H1 (cell line): ENCODE data around the gene PTCHD4. TPM values are rescaled to one million over a fixed set of nuclear protein-coding genes. Genes with fewer than 3 reads are reported as not detected.

ENCODE experiments used
- CTCF ChIA-PET: fragments of 300-600 bp; sonication (Branson Sonifier 250); formaldehyde crosslinking; loops from one replicate; lab custom pipeline; 2021; ENCODE audit not compliant: partially characterized antibody; lab: Charles Lee
- POLR2A ChIA-PET: fragments of 300-600 bp; sonication (Branson Sonifier 250); formaldehyde crosslinking; loops from one replicate; lab custom pipeline; 2021; ENCODE audit warnings: inconsistent platforms; ENCODE audit not compliant: partially characterized antibody; lab: Charles Lee
- DNase-seq, 2 experiments: peaks; one replicate each; pipeline versions ENCODE4 v3.0.0 to v3.0.0-alpha.2; 2010 to 2022; ENCODE audit warnings: low spot score in 2 of 2, low read depth in 1 of 2, mixed read lengths in 1 of 2
- FAIRE-seq: peaks from 2 replicates; lab custom pipeline; 2011; peaks lifted over from hg19 to GRCh38; lab: Jason Lieb, UNC
- H2AFZ ChIP-seq: 2 replicates; pipeline ENCODE4 v1.8.1; 2012; ENCODE audit warnings: low read length, inconsistent platforms
- H2AK5ac ChIP-seq: 2 replicates; pipeline ENCODE4 v1.6.1; 2013; ENCODE audit warnings: low read depth, low read length
- H2BK120ac ChIP-seq: replicated peaks from 2 replicates; pipeline ENCODE3; 2013; ENCODE audit warnings: low read depth, low read length, inconsistent platforms
- H2BK12ac ChIP-seq: 2 replicates; pipeline ENCODE4 v1.6.1; 2013; ENCODE audit warnings: low read depth, low read length
- H2BK15ac ChIP-seq: 2 replicates; pipeline ENCODE4 v1.6.1; 2013; ENCODE audit warnings: low read length
- H2BK20ac ChIP-seq: 2 replicates; pipeline ENCODE4 v1.6.1; 2013; ENCODE audit warnings: low read length
- H2BK5ac ChIP-seq: 2 replicates; pipeline ENCODE4 v1.6.1; 2013; ENCODE audit warnings: low read depth, low read length
- H3K14ac ChIP-seq: 2 replicates; pipeline ENCODE4 v1.6.1; 2013; ENCODE audit warnings: inconsistent platforms; ENCODE audit not compliant: insufficient read length
- H3K18ac ChIP-seq: 2 replicates; pipeline ENCODE4 v1.6.1; 2013; ENCODE audit warnings: low read length; ENCODE audit errors: extremely low read depth
- H3K23ac ChIP-seq: 2 replicates; pipeline ENCODE4 v1.6.1; 2013; ENCODE audit warnings: inconsistent platforms; ENCODE audit not compliant: insufficient read length
- H3K23me2 ChIP-seq: 2 replicates; pipeline ENCODE4 v1.6.1; 2013; ENCODE audit warnings: low read depth, low read length
- H3K27ac ChIP-seq: 2 replicates; pipeline ENCODE4 v1.6.1; 2011; ENCODE audit warnings: low read depth, low read length, inconsistent platforms
- H3K27me3 ChIP-seq, 4 experiments: replicated peaks in 1 of 4; 1 replicate in 1 of 4; 2 replicates in 3 of 4; pipeline versions ENCODE4 v1.6.1 to v1.8.1; 2011 to 2013; ENCODE audit warnings: low read length in 3 of 4, mild to moderate bottlenecking in 3 of 4, inconsistent platforms in 2 of 4, mixed read lengths in 2 of 4, moderate library complexity in 1 of 4; ENCODE audit not compliant: control insufficient read depth in 3 of 4, insufficient read depth in 3 of 4; ENCODE audit errors: extremely low read depth in 1 of 4
- H3K36me3 ChIP-seq, 4 experiments: 2 replicates each; pipeline versions ENCODE4 v1.6.1 to v1.8.1; 2011 to 2013; ENCODE audit warnings: mild to moderate bottlenecking in 4 of 4, low read length in 3 of 4, moderate library complexity in 2 of 4, control low read depth in 1 of 4, inconsistent platforms in 1 of 4; ENCODE audit not compliant: insufficient read depth in 4 of 4, control insufficient read depth in 2 of 4
- H3K4ac ChIP-seq: replicated peaks from 2 replicates; pipeline ENCODE3; 2013; ENCODE audit warnings: low read length, low read depth, mixed read lengths, inconsistent platforms; ENCODE audit not compliant: insufficient read length
- H3K4me1 ChIP-seq, 4 experiments: replicated peaks in 1 of 4; 1 replicate in 1 of 4; 2 replicates in 3 of 4; pipeline versions ENCODE4 v1.6.1 to v1.8.1; 2011 to 2013; ENCODE audit warnings: low read length in 3 of 4, inconsistent platforms in 2 of 4, mixed read lengths in 1 of 4; ENCODE audit not compliant: insufficient read depth in 4 of 4, control insufficient read depth in 3 of 4
- H3K4me2 ChIP-seq, 2 experiments: 2 replicates each; pipeline versions ENCODE4 v1.6.1 to v1.8.1; 2011 to 2013; ENCODE audit warnings: low read depth in 2 of 2, low read length in 2 of 2, control low read depth in 1 of 2, inconsistent platforms in 1 of 2, mild to moderate bottlenecking in 1 of 2; ENCODE audit not compliant: insufficient read depth in 1 of 2
- H3K4me3 ChIP-seq, 4 experiments: fragments of 200-600, 300-600 bp in 1 of 4; sonication (generic), shearing (Covaris generic), sonication (Bioruptor Twin) in 1 of 4; 2 replicates each; pipeline versions ENCODE4 v1.5.1 to v1.8.1; 2011 to 2016; ENCODE audit warnings: low read length in 4 of 4, low read depth in 3 of 4, control low read depth in 2 of 4, inconsistent platforms in 2 of 4, mild to moderate bottlenecking in 2 of 4, mixed read lengths in 1 of 4, moderate library complexity in 1 of 4; ENCODE audit not compliant: insufficient read depth in 2 of 4; ENCODE audit errors: extremely low read depth in 1 of 4
- H3K56ac ChIP-seq: replicated peaks from 2 replicates; pipeline ENCODE3; 2013; ENCODE audit warnings: low read depth, mild to moderate bottlenecking, mixed read lengths, low read length, inconsistent platforms; ENCODE audit not compliant: insufficient read length
- H3K79me1 ChIP-seq: 2 replicates; pipeline ENCODE4 v1.6.1; 2013; ENCODE audit warnings: low read depth, low read length, control low read depth
- H3K79me2 ChIP-seq, 2 experiments: 2 replicates each; pipeline versions ENCODE4 v1.6.1 to v1.8.1; 2012 to 2013; ENCODE audit warnings: low read length in 2 of 2, mild to moderate bottlenecking in 2 of 2, inconsistent platforms in 1 of 2; ENCODE audit not compliant: insufficient read depth in 2 of 2, control insufficient read depth in 1 of 2
- H3K9ac ChIP-seq, 4 experiments: replicated peaks in 1 of 4; 1 replicate in 1 of 4; 2 replicates in 3 of 4; pipeline versions ENCODE4 v1.6.1 to v1.8.1; 2011 to 2013; ENCODE audit warnings: low read depth in 3 of 4, low read length in 3 of 4, control low read depth in 2 of 4, mild to moderate bottlenecking in 2 of 4, moderate library complexity in 2 of 4, inconsistent platforms in 1 of 4; ENCODE audit errors: extremely low read depth in 1 of 4
- H3K9me3 ChIP-seq, 2 experiments: 2 replicates each; pipeline versions ENCODE4 v1.6.1 to v1.8.1; 2012 to 2013; ENCODE audit warnings: mild to moderate bottlenecking in 2 of 2, moderate library complexity in 2 of 2, control low read depth in 1 of 2, inconsistent platforms in 1 of 2, low read depth in 1 of 2, low read length in 1 of 2, mixed read lengths in 1 of 2; ENCODE audit not compliant: insufficient read depth in 2 of 2
- H4K20me1 ChIP-seq, 2 experiments: replicated peaks in 1 of 2; 2 replicates each; pipeline versions ENCODE3 to v1.8.1; 2011 to 2013; ENCODE audit warnings: inconsistent platforms in 2 of 2, low read length in 2 of 2, mild to moderate bottlenecking in 1 of 2; ENCODE audit not compliant: insufficient read depth in 2 of 2, control insufficient read depth in 1 of 2
- H4K5ac ChIP-seq: 2 replicates; pipeline ENCODE4 v1.6.1; 2013; ENCODE audit warnings: low read length, low read depth, mixed read lengths, inconsistent platforms; ENCODE audit not compliant: insufficient read length
- H4K8ac ChIP-seq: 2 replicates; pipeline ENCODE4 v1.8.0; 2013; ENCODE audit warnings: mild to moderate bottlenecking, moderate library complexity, low read length, inconsistent platforms; ENCODE audit not compliant: insufficient read depth; ENCODE audit errors: extremely low read depth
- H4K91ac ChIP-seq: replicated peaks from 2 replicates; pipeline ENCODE3; 2013; ENCODE audit warnings: low read length, mixed read lengths, inconsistent platforms; ENCODE audit not compliant: insufficient read length
- BRCA1 ChIP-seq: IDR thresholded peaks from 2 replicates; pipeline ENCODE4 v1.6.1; 2012; ENCODE audit warnings: low read depth, low read length, improper control_type of control experiment
- KDM4A ChIP-seq: IDR thresholded peaks from one replicate; pipeline ENCODE4 v1.7.1; 2012; ENCODE audit warnings: low read depth, mild to moderate bottlenecking, moderate library complexity, low read length, inconsistent platforms; ENCODE audit not compliant: severe bottlenecking
- KDM5A ChIP-seq: fragments of 200-600 bp; IDR thresholded peaks from 2 replicates; pipeline ENCODE4 v1.7.1; 2012; ENCODE audit warnings: mild to moderate bottlenecking, low read length, inconsistent platforms, mixed read lengths
- NRF1 ChIP-seq: IDR thresholded peaks from 2 replicates; pipeline ENCODE4 v1.6.1; 2011; ENCODE audit warnings: mild to moderate bottlenecking, low read depth, low read length, improper control_type of control experiment
- RFX5 ChIP-seq: IDR thresholded peaks from 2 replicates; pipeline ENCODE4 v1.6.1; 2011; ENCODE audit warnings: low read depth, low read length, improper control_type of control experiment, borderline replicate concordance
- SP4 ChIP-seq: IDR thresholded peaks from 2 replicates; pipeline ENCODE4 v1.6.1; 2012; ENCODE audit warnings: low read length, inconsistent platforms
- TAF7 ChIP-seq: optimal IDR thresholded peaks from 2 replicates; pipeline ENCODE3; 2011; ENCODE audit warnings: low read depth, mild to moderate bottlenecking, inconsistent platforms, low read length, moderate library complexity, borderline replicate concordance
- WGBS, 2 experiments: shearing (Covaris generic) in 1 of 2; methylation state at CpG; one replicate each; pipeline versions ENCODE4 v1.1.6 to v1.1.7; 2013 to 2015; ENCODE audit warnings: low lambda C conversion rate in 2 of 2, mixed read lengths in 2 of 2, inconsistent platforms in 1 of 2, low coverage in 1 of 2, missing lambda C conversion rate in 1 of 2; ENCODE audit not compliant: insufficient replicate concordance in 2 of 2, insufficient coverage in 1 of 2, insufficient read length in 1 of 2; ENCODE audit errors: extremely low coverage in 1 of 2, missing lambda C conversion rate in 1 of 2; 5-methylcytosine and 5-hydroxymethylcytosine counted together
- polyA plus RNA-seq, 7 experiments: library from polyadenylated mRNA; depleted of rRNA in 3 of 7; stranded (reverse) in 5 of 7; unstranded in 2 of 7; fragments of >200 nt in 5 of 7; fragments of 200-250 nt in 2 of 7; gene quantifications; 1 replicate in 5 of 7; 2 replicates in 1 of 7; 4 replicates in 1 of 7; pipeline versions ENCODE4 v1.2.1 to v1.2.3, GENCODE V29; 2011 to 2013; ENCODE audit warnings: missing spikeins in 2 of 7, mixed read lengths in 2 of 7
- total RNA-seq: library from RNA; stranded (reverse); fragmentation: NEBNext Ultra II Directional; extraction: Animal tissue kit (Norgen Biotek cat#: 25700); gene quantifications from 2 replicates; pipeline ENCODE4 v1.2.1, GENCODE V29; 2021
- TF ChIP-seq, protein P1 (sequence below): IDR thresholded peaks from 2 replicates; pipeline ENCODE4 v1.6.1; 2011; ENCODE audit warnings: low read depth, mild to moderate bottlenecking, low read length; ENCODE audit not compliant: insufficient read depth
- TF ChIP-seq, protein P2 (sequence below): IDR thresholded peaks from 2 replicates; pipeline ENCODE4 v1.6.1; 2012; ENCODE audit warnings: inconsistent platforms
- TF ChIP-seq, protein P3 (sequence below): IDR thresholded peaks from 2 replicates; pipeline ENCODE4 v1.6.1; 2012; ENCODE audit warnings: low read length, inconsistent platforms

The PTCHD4 gene
- total and polyA plus RNA-seq, 2 of the 8 experiments (the other 6 are each of a cell fraction or from before 2014, with no cell fraction given): 0.17 to 0.37 TPM

DNA sequence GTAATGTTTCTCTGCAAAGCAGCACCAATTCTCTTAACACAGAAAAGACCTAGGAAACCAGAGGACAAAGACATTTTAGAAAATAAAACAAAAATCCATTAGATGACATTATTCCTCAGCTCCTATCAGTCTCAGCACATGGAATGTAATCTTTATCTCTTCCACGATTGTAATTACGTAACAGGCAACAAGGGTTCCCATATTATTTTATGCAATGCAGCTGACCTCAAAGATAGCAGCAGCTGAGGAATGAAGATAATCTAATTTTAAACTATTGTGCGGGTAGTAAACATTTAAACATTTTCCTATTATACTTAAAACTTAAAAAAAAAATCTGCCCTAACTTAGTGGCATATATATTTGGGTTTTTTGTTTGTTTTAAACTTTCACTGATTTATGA, 33.0 kb upstream of the PTCHD4 start:
- Histone ChIP-seq H3K23me2 (no peaks in the 10 kb centered on the region; the same call in 1 of the 2 replicates), H3K4me1 (no peaks in the 10 kb centered on the region; a peak in 1 of 7 replicates), H2BK120ac (no peak overlapping the region), H2BK5ac (no peak overlapping the region), H4K91ac (no peak overlapping the region), H3K18ac (no peak overlapping the region), H4K5ac (no peak overlapping the region), H4K8ac (no peak overlapping the region), H2BK15ac (no peak overlapping the region), H3K79me1 (no peaks in the 10 kb centered on the region), H3K9ac (no peak overlapping the region), H2AFZ (0 out of 2 replicates have a peak overlapping the region, but pooled peaks have one; percentile 33), H2BK12ac (no peak overlapping the region), H3K36me3 (no peaks in the 10 kb centered on the region), H3K4me2 (no peak overlapping the region), H4K20me1 (no peaks in the 10 kb centered on the region), H3K4me3 (no peak overlapping the region), H3K79me2 (no peaks in the 10 kb centered on the region), H3K14ac (no peak overlapping the region), H3K23ac (no peak overlapping the region), H3K56ac (no peak overlapping the region), H3K27me3 (no peaks in the 10 kb centered on the region), H2AK5ac (no peak overlapping the region), H2BK20ac (no peak overlapping the region)
- 93% methylated on average over 3 of the region's 3 CpGs; no CpG with 5 or more reads in 1 of the 2 experiments for WGBS, 2 experiments
- FAIRE-seq (no peak), DNase-seq (no peak)
- POLR2A ChIA-PET: no interaction called here
- TF ChIP-seq KDM5A: no peak
- TF ChIP-seq, protein P1, sequence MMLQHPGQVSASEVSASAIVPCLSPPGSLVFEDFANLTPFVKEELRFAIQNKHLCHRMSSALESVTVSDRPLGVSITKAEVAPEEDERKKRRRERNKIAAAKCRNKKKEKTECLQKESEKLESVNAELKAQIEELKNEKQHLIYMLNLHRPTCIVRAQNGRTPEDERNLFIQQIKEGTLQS: no peak
- no peak for TF ChIP-seq RFX5
- no peak for TF ChIP-seq SP4
- no peak for TF ChIP-seq KDM4A
- TF ChIP-seq NRF1: no peak
- TF ChIP-seq BRCA1: no peak
- TF ChIP-seq, protein P2, sequence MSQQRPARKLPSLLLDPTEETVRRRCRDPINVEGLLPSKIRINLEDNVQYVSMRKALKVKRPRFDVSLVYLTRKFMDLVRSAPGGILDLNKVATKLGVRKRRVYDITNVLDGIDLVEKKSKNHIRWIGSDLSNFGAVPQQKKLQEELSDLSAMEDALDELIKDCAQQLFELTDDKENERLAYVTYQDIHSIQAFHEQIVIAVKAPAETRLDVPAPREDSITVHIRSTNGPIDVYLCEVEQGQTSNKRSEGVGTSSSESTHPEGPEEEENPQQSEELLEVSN: no peak
- TF ChIP-seq, protein P3, sequence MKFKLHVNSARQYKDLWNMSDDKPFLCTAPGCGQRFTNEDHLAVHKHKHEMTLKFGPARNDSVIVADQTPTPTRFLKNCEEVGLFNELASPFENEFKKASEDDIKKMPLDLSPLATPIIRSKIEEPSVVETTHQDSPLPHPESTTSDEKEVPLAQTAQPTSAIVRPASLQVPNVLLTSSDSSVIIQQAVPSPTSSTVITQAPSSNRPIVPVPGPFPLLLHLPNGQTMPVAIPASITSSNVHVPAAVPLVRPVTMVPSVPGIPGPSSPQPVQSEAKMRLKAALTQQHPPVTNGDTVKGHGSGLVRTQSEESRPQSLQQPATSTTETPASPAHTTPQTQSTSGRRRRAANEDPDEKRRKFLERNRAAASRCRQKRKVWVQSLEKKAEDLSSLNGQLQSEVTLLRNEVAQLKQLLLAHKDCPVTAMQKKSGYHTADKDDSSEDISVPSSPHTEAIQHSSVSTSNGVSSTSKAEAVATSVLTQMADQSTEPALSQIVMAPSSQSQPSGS: no peak
- TF ChIP-seq TAF7: no peak
- TF ChIP-seq, all 59 proteins: peak for 0
- Histone ChIP-seq H3K4ac (no peak overlapping the region), H3K9me3 (no peaks in the 10 kb centered on the region), H3K27ac (no peak overlapping the region)
- CTCF ChIA-PET: no interaction called here
